HepG2 (cell line): ENCODE data around the gene PIRT. TPM values are rescaled to one million over a fixed set of nuclear protein-coding genes. Genes with fewer than 3 reads are reported as not detected.

Experiments used
- ATAC-seq: fragments of 200-7000 bp; cut with Tn5 transposase; 3 replicates; pipeline ENCODE4 v1.9.1; 2020; ENCODE audit warnings: mild to moderate bottlenecking, moderate library complexity
- BruUV-seq: library from RNA; stranded (reverse); fragments of 400-500 nt; replicated peaks from 2 replicates; lab custom pipeline; 2021; lab: Mats Ljungman, UMichigan
- CTCF ChIA-PET: fragments of 300-600 bp; formaldehyde crosslinking; extraction: SDS; loops from one replicate; lab custom pipeline; 2021; ENCODE audit warnings: low total read pairs, inconsistent platforms, low intra/inter-chr PET ratio; lab: Yijun Ruan, JAX
- POLR2A ChIA-PET: fragments of 350-600 bp; sonication (Branson Sonifier 250); formaldehyde crosslinking; loops from one replicate; lab custom pipeline; 2020; ENCODE audit warnings: antibody characterized with exemption, inconsistent platforms; lab: Yijun Ruan, JAX
- DNase-seq: peaks from one replicate; pipeline ENCODE4 v3.0.0-alpha.2; 2015; ENCODE audit warnings: low spot score
- FAIRE-seq: peaks from 3 replicates; lab custom pipeline; 2011; peaks lifted over from hg19 to GRCh38; lab: Jason Lieb, UNC
- H2AFZ ChIP-seq: one replicate; pipeline ENCODE4 v1.6.1; 2011; ENCODE audit warnings: low read length, inconsistent platforms
- H3K27ac ChIP-seq: fragments of 300-600 bp; 3 replicates; pipeline ENCODE4 v1.8.0; 2011; ENCODE audit warnings: mixed run types, mild to moderate bottlenecking, mixed read lengths, low read length, inconsistent platforms; ENCODE audit not compliant: insufficient read depth; ENCODE audit errors: extremely low read length
- H3K27me3 ChIP-seq, 2 experiments: fragments of 200-600 bp in 1 of 2; 2 replicates in 1 of 2; 3 replicates in 1 of 2; pipeline versions ENCODE4 v1.6.0 to v1.8.0; 2011; ENCODE audit warnings: low read length in 2 of 2, mild to moderate bottlenecking in 2 of 2, moderate library complexity in 2 of 2, inconsistent platforms in 1 of 2; ENCODE audit not compliant: insufficient read depth in 2 of 2, control insufficient read depth in 1 of 2
- H3K36me3 ChIP-seq, 2 experiments: fragments of 200-600 bp in 1 of 2; replicated peaks in 1 of 2; 2 replicates in 1 of 2; 3 replicates in 1 of 2; pipeline versions ENCODE4 v1.5.1 to v1.8.0; 2011; ENCODE audit warnings: low read length in 2 of 2, inconsistent platforms in 1 of 2; ENCODE audit not compliant: insufficient read depth in 2 of 2, control insufficient read depth in 1 of 2
- H3K4me1 ChIP-seq: 2 replicates; pipeline ENCODE4 v1.5.1; 2012; ENCODE audit warnings: low read length, inconsistent platforms; ENCODE audit not compliant: insufficient read depth
- H3K4me2 ChIP-seq: 2 replicates; pipeline ENCODE4 v1.6.0; 2011; ENCODE audit warnings: low read depth, low read length, inconsistent platforms
- H3K4me3 ChIP-seq, 3 experiments: fragments of 200-600 bp in 1 of 3; sonication (generic), shearing (Covaris generic) in 1 of 3; replicated peaks in 1 of 3; 2 replicates each; pipeline ENCODE4 v1.5.1; 2011 to 2016; ENCODE audit warnings: low read length in 3 of 3, inconsistent platforms in 2 of 3, low read depth in 2 of 3, mild to moderate bottlenecking in 2 of 3, control low read depth in 1 of 3, mixed read lengths in 1 of 3; ENCODE audit not compliant: insufficient read depth in 1 of 3
- H3K79me2 ChIP-seq: one replicate; pipeline ENCODE4 v1.6.1; 2011; ENCODE audit warnings: low read length, inconsistent platforms; ENCODE audit not compliant: insufficient read depth
- H3K9ac ChIP-seq: 2 replicates; pipeline ENCODE4 v1.6.0; 2011; ENCODE audit warnings: mild to moderate bottlenecking, low read depth, low read length, inconsistent platforms; ENCODE audit not compliant: insufficient read depth
- H3K9me3 ChIP-seq: 2 replicates; pipeline ENCODE4 v1.5.1; 2012; ENCODE audit warnings: mild to moderate bottlenecking, low read length
- H4K20me1 ChIP-seq: 2 replicates; pipeline ENCODE4 v1.6.0; 2011; ENCODE audit warnings: inconsistent platforms, mild to moderate bottlenecking, low read length, moderate library complexity; ENCODE audit not compliant: insufficient read depth
- ASH2L ChIP-seq: fragments of 300-600, 200-600 bp; sonication (generic); IDR thresholded peaks from 2 replicates; pipeline ENCODE4 v1.7.0; 2017; ENCODE audit warnings: low read depth, mild to moderate bottlenecking, moderate library complexity, mixed read lengths, low read length; ENCODE audit not compliant: insufficient read length
- ATF3 ChIP-seq: sonication (generic); formaldehyde crosslinking; IDR thresholded peaks from 2 replicates; pipeline ENCODE4 v1.4.0; 2020; ENCODE audit warnings: missing genetic modification reagents
- CHCHD3 ChIP-seq: sonication (generic); formaldehyde crosslinking; IDR thresholded peaks from 2 replicates; pipeline ENCODE4 v1.8.0; 2022; ENCODE audit warnings: mild to moderate bottlenecking, missing genetic modification reagents, moderate library complexity
- FOXA1 ChIP-seq, 2 experiments: fragments of 450-650 bp in 1 of 2; sonication (generic) in 1 of 2; formaldehyde crosslinking in 1 of 2; IDR thresholded peaks; 2 replicates each; pipeline versions ENCODE4 v1.4.0 to v1.6.1; 2016 to 2020; ENCODE audit warnings: missing genetic modification reagents in 1 of 2
- FOXP4 ChIP-seq: sonication (generic); formaldehyde crosslinking; IDR thresholded peaks from 2 replicates; pipeline ENCODE4 v1.4.0; 2020; ENCODE audit warnings: missing genetic modification reagents
- HMGA1 ChIP-seq: sonication (generic); formaldehyde crosslinking; conservative IDR thresholded peaks from 2 replicates; pipeline ENCODE4 v1.4.0; 2020; ENCODE audit warnings: missing genetic modification reagents
- HNRNPH1 ChIP-seq: fragments of 200-400 bp; formaldehyde crosslinking; optimal IDR thresholded peaks from 2 replicates; pipeline ENCODE3; 2017; ENCODE audit warnings: mild to moderate bottlenecking, low read depth, low read length
- IKZF1 ChIP-seq: fragments of 450-650 bp; IDR thresholded peaks from 2 replicates; pipeline ENCODE4 v1.7.1; 2016
- SPEN ChIP-seq: sonication (generic); formaldehyde crosslinking; IDR thresholded peaks from 2 replicates; pipeline ENCODE4 v1.5.1; 2020; ENCODE audit warnings: low read depth, mild to moderate bottlenecking, missing genetic modification reagents
- TCF7 ChIP-seq: sonication (generic); IDR thresholded peaks from 2 replicates; pipeline ENCODE4 v1.6.1; 2016; ENCODE audit warnings: antibody characterized with exemption, low read depth
- TGIF2 ChIP-seq: IDR thresholded peaks from 2 replicates; pipeline ENCODE4 v1.6.1; 2016; ENCODE audit warnings: control low read depth, missing compliant biosample characterization
- ZNF432 ChIP-seq: sonication (generic); formaldehyde crosslinking; IDR thresholded peaks from 2 replicates; pipeline ENCODE4 v1.5.0; 2020; ENCODE audit warnings: missing genetic modification reagents, mild to moderate bottlenecking, borderline replicate concordance
- ZNF460 ChIP-seq: sonication (generic); formaldehyde crosslinking; IDR thresholded peaks from 2 replicates; pipeline ENCODE4 v1.5.1; 2020; ENCODE audit warnings: missing genetic modification reagents, mild to moderate bottlenecking, borderline replicate concordance
- ZNF512 ChIP-seq: sonication (generic); formaldehyde crosslinking; IDR thresholded peaks from 2 replicates; pipeline ENCODE4 v1.4.0; 2020; ENCODE audit warnings: mild to moderate bottlenecking, missing genetic modification reagents
- ZNF562 ChIP-seq: sonication (generic); formaldehyde crosslinking; IDR thresholded peaks from 2 replicates; pipeline ENCODE4 v1.8.0; 2022; ENCODE audit warnings: missing genetic modification reagents, borderline replicate concordance
- ZNF615 ChIP-seq: sonication (generic); formaldehyde crosslinking; IDR thresholded peaks from 2 replicates; pipeline ENCODE4 v1.5.0; 2020; ENCODE audit warnings: mild to moderate bottlenecking, missing genetic modification reagents, borderline replicate concordance
- ZNF720 ChIP-seq: sonication (generic); formaldehyde crosslinking; IDR thresholded peaks from 2 replicates; pipeline ENCODE4 v1.4.0; 2020; ENCODE audit warnings: missing genetic modification reagents
- ZNF746 ChIP-seq: sonication (generic); formaldehyde crosslinking; IDR thresholded peaks from 2 replicates; pipeline ENCODE4 v1.8.0; 2022; ENCODE audit warnings: mild to moderate bottlenecking, missing genetic modification reagents
- ZSCAN31 ChIP-seq: sonication (generic); formaldehyde crosslinking; IDR thresholded peaks from 2 replicates; pipeline ENCODE4 v1.5.0; 2020; ENCODE audit warnings: low read depth, mild to moderate bottlenecking, missing genetic modification reagents
- in situ Hi-C: cut with HindIII; loops from 2 replicates; pipeline ENCODE4 v1.10.0; 2017; ENCODE audit warnings: low pct_unique_long_range_greater_than_20kb; ENCODE audit not compliant: extremely low pct_ligation_motif_present
- intact Hi-C: fragments of 100-400 bp; cut with micrococcal nuclease; formaldehyde crosslinking; loops from one replicate; pipeline ENCODE4 v1.10.0; 2022; ENCODE audit not compliant: unreplicated experiment
- polyA plus RNA-seq, 8 experiments: library from polyadenylated mRNA; depleted of rRNA in 3 of 8; stranded (reverse) in 7 of 8; unstranded in 1 of 8; fragments of >200 nt; fragmentation: Illumina TruSeq in 4 of 8; extraction: Trizol in 4 of 8; gene quantifications; 2 replicates each; pipeline versions ENCODE4 v1.2.1 to v1.2.3, GENCODE V29; 2011 to 2016; ENCODE audit warnings: low read depth in 4 of 8, missing spikeins in 1 of 8, mixed read lengths in 1 of 8; ENCODE audit not compliant: insufficient read depth in 1 of 8
- total RNA-seq, 5 experiments: library from RNA; depleted of rRNA; stranded (reverse); fragments of >200 nt; fragmentation: Illumina TruSeq; extraction: Trizol; gene quantifications; 2 replicates each; pipeline ENCODE4 v1.2.3, GENCODE V29; 2016; ENCODE audit warnings: low read depth in 1 of 5

PIRT gene
- total and polyA plus RNA-seq, 2 of the 13 experiments (the other 11 are each of a cell fraction or from before 2014, with no cell fraction given), result not detected

- H2AFZ ChIP-seq, result no peak overlapping the region
- CTCF ChIA-PET, result no interaction called here
- H3K4me3 ChIP-seq, result no peak overlapping the region
- H3K27ac ChIP-seq, result no peak overlapping the region
- FAIRE-seq (no peak), DNase-seq (no peak), ATAC-seq (no peak)
- no peak overlapping the region for H3K9ac ChIP-seq
- in situ Hi-C loops (no loop called here), intact Hi-C loops (no loop called here)
- no peaks in the 10 kb centered on the region for H3K79me2 ChIP-seq
- H3K4me1 ChIP-seq, result no peaks in the 10 kb centered on the region
- no peaks in the 10 kb centered on the region for H3K9me3 ChIP-seq
- no peaks in the 10 kb centered on the region for H4K20me1 ChIP-seq
- no peak overlapping the region for H3K4me2 ChIP-seq
- POLR2A ChIA-PET, result no interaction called here
- no peak for TF ChIP-seq HMGA1 (CRISPR knock-in tag)
- TF ChIP-seq ZSCAN31 (CRISPR knock-in tag), result no peak
- TF ChIP-seq ZNF562, result no peak
- no peak for TF ChIP-seq ATF3 (CRISPR knock-in tag)
- TF ChIP-seq ASH2L, result no peak
- no peak for TF ChIP-seq IKZF1
- no peak for TF ChIP-seq ZNF512
- TF ChIP-seq FOXA1 (IDR thresholded peaks at IDR 0.05), result no peak
- TF ChIP-seq FOXA1 (CRISPR knock-in tag; IDR thresholded peaks at IDR 0.05), result no peak
- TF ChIP-seq ZNF460 (CRISPR knock-in tag), result no peak
- TF ChIP-seq TCF7, result no peak
- no peak for TF ChIP-seq TGIF2
- no peak for TF ChIP-seq SPEN (CRISPR knock-in tag)
- TF ChIP-seq ZNF720, result no peak
- no peak for TF ChIP-seq HNRNPH1
- no peak for TF ChIP-seq FOXP4 (CRISPR knock-in tag)
- no peak for TF ChIP-seq ZNF746 (CRISPR knock-in tag)
- no peak for TF ChIP-seq CHCHD3
- no peak for TF ChIP-seq ZNF615
- TF ChIP-seq ZNF432 (CRISPR knock-in tag), result no peak
- H3K36me3 ChIP-seq, result no peaks in the 10 kb centered on the region
- no peaks in the 10 kb centered on the region; a peak in 1 of 5 replicates for H3K27me3 ChIP-seq
- no TSS peak for BruUV-seq
Observed at GRCh38 chr17:10821770-10822169, 16.1 kb downstream of the PIRT start.
